ENCODE data around the gene TMEM182. TPM values are rescaled to one million over a fixed set of nuclear protein-coding genes. Genes with fewer than 3 reads are reported as not detected.

Gene TMEM182
- total RNA-seq, 4 donors from 2014 or later, result 0.17 to 2.8 (median 0.72) TPM

DNA sequence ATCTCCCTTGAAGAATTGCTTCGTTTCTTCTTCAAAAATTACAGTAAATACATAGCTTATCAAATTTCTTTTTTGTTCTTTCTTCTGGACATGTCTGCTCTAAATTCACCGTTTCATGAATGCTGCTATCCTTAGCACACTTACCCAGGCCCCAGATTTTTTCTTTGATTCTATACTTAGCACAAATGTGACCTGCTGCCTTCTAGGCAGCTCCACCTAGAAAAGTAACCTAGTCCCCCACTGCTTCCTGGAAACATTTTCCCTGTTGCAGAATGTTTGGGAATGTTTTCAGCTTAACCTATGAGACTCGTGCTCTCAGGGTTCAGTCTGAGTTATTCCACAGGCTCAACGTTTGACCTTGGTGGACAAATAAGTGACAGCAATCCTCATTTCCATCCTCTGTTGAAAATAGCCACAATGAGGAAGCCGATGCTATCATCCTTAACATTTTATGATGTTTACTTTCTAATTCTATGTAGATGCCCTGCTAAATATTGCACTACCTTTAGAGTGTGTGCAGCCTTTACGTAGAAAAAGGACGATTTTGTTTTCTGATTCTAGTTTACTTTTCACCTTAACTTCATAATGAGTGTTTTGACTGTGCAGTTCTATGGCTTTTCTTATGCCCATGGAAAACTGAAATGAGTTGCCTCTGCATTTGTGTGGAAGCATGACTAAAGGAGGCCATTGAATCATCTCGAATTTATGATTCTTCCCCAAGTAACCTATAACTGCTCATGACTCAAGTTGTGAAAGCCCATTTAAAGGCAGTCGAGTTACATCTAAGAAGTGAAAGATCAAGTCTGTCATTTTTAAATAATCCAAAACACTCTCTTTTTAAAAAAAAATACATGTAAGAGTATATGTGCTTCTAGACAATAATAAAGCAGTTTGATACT, 47.7 kb downstream of the TMEM182 start:
- TF ChIP-seq POLR2AphosphoS5 (IDR thresholded peaks at IDR 0.05) (no peak), EP300 (IDR thresholded peaks at IDR 0.05) (no peak), POLR2A (IDR thresholded peaks at IDR 0.05; ENCODE audit: low read depth) (no peak)
- TF ChIP-seq, protein P1, sequence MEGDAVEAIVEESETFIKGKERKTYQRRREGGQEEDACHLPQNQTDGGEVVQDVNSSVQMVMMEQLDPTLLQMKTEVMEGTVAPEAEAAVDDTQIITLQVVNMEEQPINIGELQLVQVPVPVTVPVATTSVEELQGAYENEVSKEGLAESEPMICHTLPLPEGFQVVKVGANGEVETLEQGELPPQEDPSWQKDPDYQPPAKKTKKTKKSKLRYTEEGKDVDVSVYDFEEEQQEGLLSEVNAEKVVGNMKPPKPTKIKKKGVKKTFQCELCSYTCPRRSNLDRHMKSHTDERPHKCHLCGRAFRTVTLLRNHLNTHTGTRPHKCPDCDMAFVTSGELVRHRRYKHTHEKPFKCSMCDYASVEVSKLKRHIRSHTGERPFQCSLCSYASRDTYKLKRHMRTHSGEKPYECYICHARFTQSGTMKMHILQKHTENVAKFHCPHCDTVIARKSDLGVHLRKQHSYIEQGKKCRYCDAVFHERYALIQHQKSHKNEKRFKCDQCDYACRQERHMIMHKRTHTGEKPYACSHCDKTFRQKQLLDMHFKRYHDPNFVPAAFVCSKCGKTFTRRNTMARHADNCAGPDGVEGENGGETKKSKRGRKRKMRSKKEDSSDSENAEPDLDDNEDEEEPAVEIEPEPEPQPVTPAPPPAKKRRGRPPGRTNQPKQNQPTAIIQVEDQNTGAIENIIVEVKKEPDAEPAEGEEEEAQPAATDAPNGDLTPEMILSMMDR (IDR thresholded peaks at IDR 0.05), result no peak
- Histone ChIP-seq H3K9me3 (no peaks in the 10 kb centered on the region), H3K36me3 (no peaks in the 10 kb centered on the region), H3K4me3 (no peak overlapping the region), H3K27me3 (no peaks in the 10 kb centered on the region), H3K27ac (replicated peaks in 1 of 4) (no peak overlapping the region), H3K4me1 (peaks cover 0 to 4% (median 2%) of the 10 kb centered on the region in 4 donors)
- DNase-seq (ENCODE audit: extremely low spot score), result no peak
- intact Hi-C loops (cut with DNase I), result no loop called here
- WGBS, result 69% methylated on average over 9 of the region's 9 CpGs

DNA sequence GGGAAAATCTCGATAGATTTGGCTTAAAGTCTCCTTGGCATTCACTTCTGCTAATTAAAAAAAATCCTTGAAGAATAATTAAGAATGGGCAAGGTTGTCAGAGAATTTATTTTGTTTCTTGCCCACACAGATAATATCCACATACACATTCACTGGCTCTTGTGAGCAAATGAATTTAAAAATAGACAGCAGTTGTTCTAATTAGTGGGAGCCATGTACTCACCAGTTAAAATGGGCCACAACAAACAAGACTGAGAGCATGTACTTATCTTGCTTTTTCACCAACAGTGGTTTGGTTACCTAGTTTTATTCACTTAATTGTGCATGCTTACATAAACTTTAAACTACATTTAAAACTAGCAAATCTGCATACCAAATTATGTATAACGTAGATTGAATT, 53.5 kb downstream of the TMEM182 start:
- Histone ChIP-seq H3K27me3 (no peaks in the 10 kb centered on the region), H3K4me1 (no peaks in the 10 kb centered on the region), H3K9me3 (no peaks in the 10 kb centered on the region), H3K36me3 (no peaks in the 10 kb centered on the region), H3K4me3 (no peak overlapping the region), H3K27ac (replicated peaks in 1 of 4) (no peak overlapping the region)
- TF ChIP-seq EP300 (IDR thresholded peaks at IDR 0.05), result no peak
- TF ChIP-seq, protein P1 (IDR thresholded peaks at IDR 0.05), result no peak
- TF ChIP-seq POLR2A (IDR thresholded peaks at IDR 0.05; ENCODE audit: low read depth), result no peak
- no peak for TF ChIP-seq POLR2AphosphoS5 (IDR thresholded peaks at IDR 0.05)
- intact Hi-C loops (cut with DNase I), result no loop called here
- no peak for DNase-seq (ENCODE audit: extremely low spot score)
- WGBS, result 84% methylated on average over 2 of the region's 2 CpGs

DNA sequence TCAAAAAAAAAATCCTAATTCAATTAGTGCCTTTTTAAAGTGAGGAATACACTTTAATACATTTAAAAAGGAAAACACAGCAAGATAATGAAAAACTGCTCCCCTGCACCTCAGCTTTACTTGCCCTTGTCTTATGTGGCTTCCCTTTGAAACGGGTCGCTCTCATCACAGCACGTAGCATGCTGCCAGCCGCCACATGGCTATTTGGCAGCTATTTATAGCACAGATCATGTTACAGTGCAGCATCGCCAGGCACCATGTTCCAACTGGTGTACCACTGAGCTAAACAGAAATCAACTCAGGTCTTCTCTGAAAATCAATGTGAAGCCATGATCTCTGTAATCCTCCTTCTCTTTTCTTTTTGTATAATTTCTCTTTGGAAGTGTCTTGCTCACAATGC, 65.1 kb downstream of the TMEM182 start:
- H3K27ac ChIP-seq (replicated peaks in 1 of 4), result no peak overlapping the region
- H3K36me3 ChIP-seq, result no peaks in the 10 kb centered on the region
- 8% methylated on average over 5 of the region's 5 CpGs for WGBS
- H3K9me3 ChIP-seq, result no peaks in the 10 kb centered on the region
- H3K4me1 ChIP-seq, result peaks cover 7 to 16% (median 8%) of the 10 kb centered on the region in 4 donors
- no peak for DNase-seq (ENCODE audit: extremely low spot score)
- H3K27me3 ChIP-seq, result no peaks in the 10 kb centered on the region
- TF ChIP-seq, protein P1 (IDR thresholded peaks at IDR 0.05), result no peak
- TF ChIP-seq EP300 (IDR thresholded peaks at IDR 0.05), result no peak
- no peak for TF ChIP-seq POLR2A (IDR thresholded peaks at IDR 0.05; ENCODE audit: low read depth)
- TF ChIP-seq POLR2AphosphoS5 (IDR thresholded peaks at IDR 0.05), result peak in 1 of 2 donors; percentile 35
- intact Hi-C loops (cut with DNase I), result no loop called here
- H3K4me3 ChIP-seq, result no peak overlapping the region

DNA sequence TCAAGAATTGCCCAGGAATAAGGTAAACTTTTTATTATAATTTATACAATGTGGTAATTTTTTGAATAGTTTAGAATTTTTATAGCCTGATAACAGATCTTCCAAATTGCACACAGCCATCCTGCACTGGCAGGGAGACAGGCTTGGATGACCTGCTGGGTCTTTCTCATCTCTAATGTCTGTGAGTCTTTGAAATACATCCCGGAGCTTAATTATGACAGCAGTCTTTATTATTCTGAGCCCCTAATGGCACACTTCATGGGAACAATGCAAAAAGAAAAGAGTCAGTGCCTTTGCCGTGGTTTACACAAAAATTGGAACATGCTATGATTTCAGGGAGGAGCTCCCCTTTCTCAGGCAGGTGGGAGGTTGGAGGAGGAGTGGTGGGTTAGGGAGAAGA, 71.0 kb downstream of the TMEM182 start:
- TF ChIP-seq POLR2AphosphoS5 (IDR thresholded peaks at IDR 0.05), result no peak
- no peak for TF ChIP-seq POLR2A (IDR thresholded peaks at IDR 0.05; ENCODE audit: low read depth)
- TF ChIP-seq EP300 (IDR thresholded peaks at IDR 0.05), result no peak
- TF ChIP-seq, protein P1 (IDR thresholded peaks at IDR 0.05), result no peak
- Histone ChIP-seq H3K36me3 (no peaks in the 10 kb centered on the region), H3K27me3 (no peaks in the 10 kb centered on the region), H3K4me1 (peaks cover 0 to 9% (median 0%) of the 10 kb centered on the region in 4 donors), H3K4me3 (no peak overlapping the region), H3K9me3 (no peaks in the 10 kb centered on the region), H3K27ac (replicated peaks in 1 of 4) (no peak overlapping the region)
- 42% methylated on average over 2 of the region's 2 CpGs for WGBS
- intact Hi-C loops (cut with DNase I), result no loop called here
- DNase-seq (ENCODE audit: extremely low spot score), result no peak

All from esophagus muscularis mucosa (tissue), 4 donors.